Fibroblast of skin of left biceps (primary cell): ENCODE results near the gene SLC40A1.
A peak's percentile ranks its signal among the peaks of the same experiment; 100 is the strongest.
"Not testable (repeated sequence)": the region's sequence is repeated elsewhere in the genome, so short reads cannot be mapped to it uniquely, and the experiment has no call there.

Experiments
- DNase-seq, 2 experiments: peaks; one replicate each; pipeline ENCODE4 v3.0.0-alpha.2; 2013; ENCODE audit warnings: low read depth in 2 of 2

The SLC40A1 gene, protein sequence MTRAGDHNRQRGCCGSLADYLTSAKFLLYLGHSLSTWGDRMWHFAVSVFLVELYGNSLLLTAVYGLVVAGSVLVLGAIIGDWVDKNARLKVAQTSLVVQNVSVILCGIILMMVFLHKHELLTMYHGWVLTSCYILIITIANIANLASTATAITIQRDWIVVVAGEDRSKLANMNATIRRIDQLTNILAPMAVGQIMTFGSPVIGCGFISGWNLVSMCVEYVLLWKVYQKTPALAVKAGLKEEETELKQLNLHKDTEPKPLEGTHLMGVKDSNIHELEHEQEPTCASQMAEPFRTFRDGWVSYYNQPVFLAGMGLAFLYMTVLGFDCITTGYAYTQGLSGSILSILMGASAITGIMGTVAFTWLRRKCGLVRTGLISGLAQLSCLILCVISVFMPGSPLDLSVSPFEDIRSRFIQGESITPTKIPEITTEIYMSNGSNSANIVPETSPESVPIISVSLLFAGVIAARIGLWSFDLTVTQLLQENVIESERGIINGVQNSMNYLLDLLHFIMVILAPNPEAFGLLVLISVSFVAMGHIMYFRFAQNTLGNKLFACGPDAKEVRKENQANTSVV

DNA sequence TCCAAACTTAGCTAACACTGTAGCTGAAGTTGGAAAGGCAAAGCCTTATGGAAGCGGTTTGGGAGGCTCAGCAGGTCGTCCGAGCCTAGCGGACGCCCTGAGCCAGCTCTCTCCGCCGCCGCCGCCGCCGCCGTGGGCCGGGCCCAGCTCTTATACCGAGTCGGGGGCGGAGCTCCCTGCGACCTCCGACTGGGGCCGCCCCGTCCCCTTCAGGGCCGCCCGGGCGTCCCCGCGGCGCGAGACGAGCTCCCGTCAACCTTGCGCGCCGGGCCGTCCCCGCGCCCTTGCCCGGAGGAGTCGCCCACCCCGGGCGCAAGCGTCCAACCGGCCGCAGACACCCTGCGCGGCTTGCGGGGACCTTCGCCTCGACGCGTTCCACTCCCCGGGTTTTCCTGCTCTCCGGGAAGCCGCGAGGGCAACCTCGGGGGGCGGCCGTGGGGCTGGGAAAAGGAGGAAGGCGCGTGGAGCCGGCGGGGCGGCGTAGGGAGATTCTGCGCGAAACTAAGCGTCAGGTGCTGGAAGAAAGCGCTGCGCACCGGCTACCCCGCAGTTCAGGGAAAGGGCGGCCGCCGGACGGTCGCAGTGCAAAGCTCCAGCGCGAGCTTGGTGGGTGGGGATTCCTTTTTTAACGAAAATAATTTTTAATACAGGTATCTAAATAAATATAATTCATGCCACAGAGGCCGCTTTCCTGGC, at the start of gene SLC40A1:
Gene SLC40A1, minus strand, starts transcription at position 129 of the 696 bp plus-strand sequence. CDS start 326 bp downstream, outside the sequence.
- peak in 1 of 2 experiments; percentile 14 for DNase-seq

DNA sequence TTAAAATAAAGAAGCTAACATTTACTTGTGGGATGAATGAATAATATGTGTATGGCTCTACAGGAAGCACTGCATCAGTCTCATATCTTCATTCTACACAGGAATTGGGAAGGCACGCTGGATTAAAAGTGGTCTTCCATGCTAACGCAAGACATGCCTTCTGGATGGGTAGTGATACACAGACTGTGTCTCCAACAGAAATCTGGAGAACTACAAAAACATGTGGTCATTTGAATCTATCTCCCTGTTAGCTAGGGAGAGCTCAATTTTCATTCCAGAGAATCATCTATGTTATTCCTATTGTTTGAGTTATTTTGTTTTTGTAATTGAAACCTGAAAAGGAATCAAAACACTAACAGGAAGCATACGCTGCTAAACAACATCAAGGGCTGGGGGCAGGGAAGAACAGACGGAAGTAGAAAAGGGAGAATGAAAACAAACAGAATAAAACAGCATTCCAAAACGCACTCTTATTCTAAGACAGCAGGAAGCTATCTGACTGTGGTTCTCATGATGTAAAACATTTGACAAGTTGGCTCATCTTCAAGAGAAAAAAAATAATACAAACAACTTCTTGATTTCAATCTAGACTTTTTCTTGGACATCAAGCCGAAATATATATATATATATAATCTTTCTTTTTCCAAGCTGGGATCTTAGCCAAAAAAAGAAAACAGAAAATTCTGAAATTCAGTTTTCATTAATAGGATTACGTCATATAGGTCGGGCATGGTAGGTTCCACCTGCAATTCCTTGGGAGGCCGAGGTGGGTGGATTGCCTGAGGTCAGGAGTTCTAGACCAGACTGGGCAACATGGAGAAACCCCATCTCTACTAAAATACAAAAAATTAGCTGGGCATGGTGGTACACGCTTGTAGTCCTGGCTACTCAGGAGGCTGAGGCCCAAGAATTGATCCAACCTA, 49.2 kb upstream of the SLC40A1 start:
- DNase-seq: no peak

DNA sequence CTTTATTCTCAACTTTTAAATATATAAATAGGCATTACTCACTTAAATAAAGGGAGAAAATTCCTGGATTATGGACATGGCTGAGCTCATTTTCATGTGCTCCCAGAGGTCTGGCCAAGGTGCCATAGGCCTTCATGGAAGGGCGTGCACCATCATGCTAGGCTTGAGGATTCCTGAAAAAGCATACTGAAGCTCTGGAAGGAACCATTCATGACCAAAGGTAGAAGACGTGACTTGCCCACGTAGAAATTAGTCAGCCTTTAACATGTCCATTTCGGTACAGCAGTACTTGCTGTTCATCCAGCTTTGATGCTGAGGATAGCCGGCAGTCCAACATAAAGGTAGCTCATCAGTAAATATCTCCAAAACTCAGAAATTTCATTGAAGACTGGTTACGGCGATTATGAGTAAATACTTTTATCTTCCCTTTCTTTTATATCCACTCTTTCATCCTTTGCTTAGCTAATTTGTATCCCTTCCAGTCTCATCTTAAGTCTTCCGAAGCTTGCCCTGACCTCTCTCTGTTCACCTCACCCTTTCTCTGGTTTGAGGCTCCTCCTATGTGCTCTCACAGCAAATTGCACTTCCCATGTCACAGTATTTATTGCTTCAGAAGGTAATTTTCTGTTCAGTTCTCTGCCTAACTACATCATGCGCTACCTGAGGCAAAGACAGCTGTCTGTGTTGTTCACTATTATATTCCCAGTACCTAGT, 48.4 kb upstream of the SLC40A1 start:
- DNase-seq: no peak

DNA sequence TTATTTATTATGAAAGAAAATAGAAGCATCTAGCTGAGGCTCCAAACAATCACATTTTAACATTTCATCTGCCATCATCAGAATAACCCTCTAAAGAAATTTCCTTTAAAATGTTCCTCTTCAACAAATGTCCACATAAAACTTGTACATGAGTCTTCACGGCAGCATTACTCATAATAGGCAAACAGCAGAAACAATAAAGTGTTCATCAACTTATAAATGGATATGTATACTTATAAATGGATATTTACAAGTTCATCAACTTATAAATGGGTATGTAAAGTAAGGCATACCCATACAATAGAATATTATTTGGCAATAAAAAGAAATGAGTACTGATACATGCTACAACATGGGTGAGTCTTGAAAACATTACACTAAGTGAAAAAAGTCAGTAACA, 47.2 kb upstream of the SLC40A1 start:
- no peak for DNase-seq

DNA sequence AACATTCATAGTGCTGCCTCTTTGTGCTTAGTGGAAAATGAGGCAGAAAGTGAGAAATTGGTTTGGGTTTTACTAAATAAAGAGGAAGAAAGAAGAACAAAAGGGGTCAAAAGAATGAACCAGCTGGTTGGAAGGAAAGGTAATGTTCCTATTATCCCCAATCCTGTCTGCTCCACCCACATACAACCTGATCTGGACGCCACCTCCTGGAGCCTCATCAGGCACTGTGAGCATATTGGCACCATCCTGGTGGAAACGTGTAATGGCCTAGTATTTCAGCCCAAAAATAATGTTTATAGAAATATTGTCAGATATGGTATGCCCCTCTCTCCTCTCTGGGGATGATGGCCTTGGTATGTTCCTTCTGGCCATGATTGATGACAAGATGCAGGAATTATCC, 45.0 kb upstream of the SLC40A1 start:
- no peak for DNase-seq

DNA sequence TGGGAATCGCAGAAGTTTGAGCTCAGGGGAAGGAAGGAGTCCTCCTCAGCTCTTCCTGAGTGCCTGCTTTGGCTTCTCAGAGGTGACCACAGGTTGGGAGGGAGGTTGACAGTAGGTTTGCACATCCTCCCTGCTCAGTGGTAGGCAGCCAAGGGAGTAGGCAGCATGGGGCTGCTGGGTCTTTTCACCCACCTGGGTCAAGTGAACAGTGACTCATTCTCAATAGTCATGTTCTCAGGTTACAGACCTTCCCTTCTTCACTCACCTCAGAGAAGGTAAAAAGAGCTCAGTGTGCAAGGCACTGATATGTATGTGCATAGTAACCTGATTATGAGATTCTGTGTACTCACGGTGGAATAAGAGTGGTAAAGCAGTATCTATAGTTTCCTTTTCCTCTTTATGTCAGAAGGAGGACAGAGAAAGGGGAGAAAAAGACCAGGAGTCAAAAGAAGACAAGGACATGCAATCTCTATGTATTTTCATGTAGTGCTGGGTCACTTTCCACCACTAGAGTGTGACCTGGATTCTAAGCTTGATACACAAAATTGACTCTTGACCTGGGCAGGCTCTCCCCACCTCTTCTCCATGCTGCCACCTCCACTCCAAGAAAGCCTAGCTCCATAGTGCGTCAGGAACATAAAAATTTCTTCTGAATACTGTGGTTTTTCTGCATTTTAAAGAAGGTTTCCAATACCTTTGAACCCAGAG, 44.2 kb upstream of the SLC40A1 start:
- DNase-seq: no peak

DNA sequence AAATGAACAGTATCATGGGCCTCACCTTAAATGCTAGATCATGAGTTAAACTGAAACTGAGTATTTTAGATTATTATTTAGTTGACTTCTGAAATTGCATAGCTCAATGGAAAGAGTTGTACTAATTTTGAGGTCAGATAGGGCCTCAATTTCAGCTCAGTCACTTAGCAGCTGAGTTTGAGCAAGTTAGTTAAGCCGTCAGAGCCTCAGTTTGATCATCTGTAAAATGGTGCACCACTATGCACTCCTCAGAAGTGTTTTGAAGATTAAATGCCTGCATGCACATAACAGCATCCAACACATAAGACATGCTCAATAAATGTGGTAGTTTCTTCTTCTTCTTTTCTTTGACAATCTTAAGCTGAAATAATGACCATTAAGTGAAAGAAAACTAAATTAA, 42.5 kb upstream of the SLC40A1 start:
- DNase-seq: no peak

DNA sequence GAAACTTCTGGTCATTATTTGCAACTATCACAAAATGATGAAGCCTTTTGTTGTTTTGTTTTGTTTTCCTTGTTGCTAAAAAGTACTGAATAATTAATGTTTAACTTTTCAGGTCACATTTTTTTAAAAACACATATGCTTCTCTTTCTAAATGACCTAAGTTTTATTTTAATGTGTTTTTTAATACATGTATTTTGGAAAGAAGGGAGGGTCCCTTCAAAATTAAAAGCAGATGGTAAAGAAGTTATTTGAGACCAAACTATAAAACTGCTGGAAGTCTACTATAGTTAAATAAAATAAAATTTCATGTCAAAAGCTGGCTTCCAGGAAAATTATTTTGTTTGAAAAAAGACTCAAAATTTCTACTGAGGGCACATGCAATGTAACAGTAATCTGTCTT, 41.2 kb upstream of the SLC40A1 start:
- DNase-seq: no peak

DNA sequence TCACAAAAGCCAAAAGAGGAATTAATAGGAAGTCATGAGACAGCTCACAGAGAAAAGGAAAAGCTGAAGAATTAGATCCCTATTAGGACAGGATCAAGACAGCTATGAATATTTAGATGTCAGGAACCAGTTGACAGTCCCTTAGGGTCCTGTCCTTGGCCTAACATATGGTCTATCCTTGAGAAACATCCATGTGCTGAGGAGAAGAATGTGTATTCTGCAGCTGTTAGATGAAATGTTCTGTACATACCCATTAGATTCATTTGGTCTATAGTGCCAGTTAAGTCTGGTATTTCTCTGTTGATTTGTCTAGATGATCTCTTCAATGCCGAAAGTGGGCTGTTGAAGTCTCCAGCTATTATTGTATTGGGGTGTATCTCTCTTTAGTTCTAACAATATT, 37.6 kb upstream of the SLC40A1 start:
- no peak for DNase-seq

DNA sequence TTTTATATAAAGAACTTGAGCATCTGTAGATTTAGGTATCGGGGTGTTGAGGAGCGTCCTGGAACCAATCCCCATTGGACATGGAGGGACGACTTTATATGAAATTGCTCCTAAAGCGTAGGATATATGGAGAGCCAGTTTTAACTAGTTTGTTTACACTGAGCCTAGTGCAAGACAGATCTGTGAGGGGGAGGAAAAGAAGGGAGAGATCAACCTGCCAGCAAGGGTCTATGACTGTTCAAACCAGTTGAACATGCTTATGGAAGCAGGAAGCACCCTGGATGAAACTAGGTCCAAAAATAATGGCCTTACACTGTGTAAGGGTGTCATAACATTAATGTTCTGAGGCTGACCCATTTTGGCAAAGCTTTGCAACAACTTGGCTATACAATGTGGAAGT, 34.0 kb upstream of the SLC40A1 start:
- DNase-seq: no peak

DNA sequence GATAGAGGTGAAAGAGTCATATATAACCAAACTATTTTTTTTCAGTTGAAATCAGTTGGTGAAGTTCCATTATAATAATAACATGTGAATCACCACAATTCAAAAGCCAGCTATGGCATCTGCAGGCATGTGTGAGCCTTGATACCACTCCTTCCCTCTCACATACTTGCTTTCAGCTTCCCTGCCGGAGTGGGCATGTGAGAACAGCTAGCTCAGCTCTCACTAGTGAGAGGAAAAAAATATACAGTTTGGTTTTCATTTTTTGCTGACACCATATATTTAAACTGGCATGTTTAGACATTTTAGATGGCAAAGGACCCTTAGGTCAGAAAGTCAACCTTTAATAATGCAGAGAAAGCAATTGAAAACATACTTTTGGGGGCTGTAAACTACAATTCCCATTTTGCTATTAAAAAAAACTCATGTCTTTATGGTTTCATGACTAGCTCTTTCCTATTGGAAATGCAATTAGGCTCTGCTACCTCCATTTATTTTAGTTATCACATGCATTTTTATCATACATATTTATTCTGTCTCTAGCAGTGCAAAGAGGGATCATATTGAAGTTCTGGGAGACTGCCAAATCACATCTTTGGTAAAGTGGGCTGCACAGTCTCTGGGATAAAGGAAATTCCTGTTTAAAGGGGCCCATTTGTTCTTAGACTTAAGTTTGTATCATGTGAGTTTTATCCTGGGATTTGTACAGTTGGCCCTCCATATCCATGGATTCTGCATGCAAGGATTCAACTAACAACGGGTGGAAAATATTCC, 33.2 kb upstream of the SLC40A1 start:
- DNase-seq: no peak

DNA sequence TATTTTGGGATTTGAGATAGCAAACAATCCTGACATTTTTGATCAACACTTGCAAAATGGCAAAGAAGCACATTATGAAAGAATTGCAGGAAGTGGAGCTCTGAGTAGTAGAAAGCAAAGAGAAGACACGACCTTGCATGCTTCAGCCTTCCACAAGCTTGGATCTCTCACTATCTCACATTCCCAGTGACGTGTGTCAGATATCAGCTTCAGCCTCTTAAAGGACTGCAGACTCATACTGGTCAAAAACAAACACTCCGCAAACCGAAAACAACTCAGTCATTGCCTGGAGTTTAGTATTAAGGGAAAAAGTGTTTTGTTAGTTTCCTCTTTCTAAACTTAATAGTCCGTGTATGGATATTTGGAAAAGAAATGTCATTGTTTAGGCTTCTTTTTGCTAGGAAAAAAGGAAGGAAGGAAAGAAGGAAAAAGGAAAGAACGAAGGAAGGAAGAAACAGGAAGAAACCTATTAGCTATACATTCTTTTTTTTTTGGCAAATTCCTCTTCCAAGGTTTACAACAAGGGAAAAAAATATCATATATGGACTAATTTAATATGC, 32.6 kb upstream of the SLC40A1 start:
- peak; percentile 11 to 21 for DNase-seq

DNA sequence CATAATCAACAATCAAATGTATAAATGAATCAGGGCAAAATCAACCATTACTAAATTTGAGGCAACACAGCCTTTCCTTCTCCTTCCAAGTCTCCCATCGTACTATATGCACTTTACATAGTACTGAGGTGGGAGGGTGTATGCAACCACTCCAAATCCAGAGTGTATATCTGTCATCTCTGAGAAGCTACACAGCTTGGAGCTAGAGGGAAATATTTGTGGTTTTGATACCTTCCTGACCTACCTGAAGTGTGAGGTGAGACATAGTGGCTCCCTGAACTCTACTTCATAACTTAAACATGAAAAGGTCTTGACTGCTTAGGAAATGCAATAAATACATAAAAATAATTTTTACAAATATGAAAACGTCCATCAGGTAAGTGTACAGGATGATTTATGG, 30.1 kb upstream of the SLC40A1 start:
- DNase-seq: no peak

DNA sequence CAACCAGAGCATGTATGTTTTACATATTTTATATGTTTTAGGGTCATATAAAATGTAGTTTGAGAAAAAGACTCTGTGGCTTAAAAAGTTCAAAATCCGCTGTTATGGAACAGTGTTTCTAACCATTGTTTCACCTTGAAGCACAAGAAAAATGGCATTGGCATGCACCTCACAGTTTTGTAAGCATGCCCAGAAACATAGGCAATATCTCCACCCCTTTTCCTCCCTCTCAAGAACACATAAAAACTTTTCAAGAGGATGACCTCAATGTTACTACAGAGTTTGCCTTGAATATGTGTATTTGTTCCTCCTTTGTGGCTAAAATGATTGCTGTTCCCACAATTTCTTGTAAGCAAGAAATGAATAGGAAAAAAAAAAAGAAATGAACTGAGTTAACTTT, 29.3 kb upstream of the SLC40A1 start:
- no peak for DNase-seq

DNA sequence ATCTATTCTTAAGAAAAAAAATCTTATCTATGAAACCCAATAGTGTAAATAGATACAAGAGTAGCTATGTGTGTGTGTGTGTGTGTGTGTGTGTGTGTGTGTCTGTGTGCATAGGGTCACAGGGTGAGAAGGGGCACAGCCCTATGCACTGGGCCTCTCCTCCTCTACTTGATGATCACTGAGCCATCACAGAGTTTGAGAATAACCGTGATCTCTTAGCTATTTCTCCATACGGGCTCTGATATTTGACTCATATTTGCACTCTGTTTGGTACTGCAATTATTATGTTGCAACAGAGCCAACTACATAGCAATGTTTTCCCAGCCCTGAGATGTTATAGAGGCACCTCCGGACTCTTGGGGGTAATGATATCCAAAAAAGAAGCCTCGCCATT, 28.8 kb upstream of the SLC40A1 start:
- no peak for DNase-seq

DNA sequence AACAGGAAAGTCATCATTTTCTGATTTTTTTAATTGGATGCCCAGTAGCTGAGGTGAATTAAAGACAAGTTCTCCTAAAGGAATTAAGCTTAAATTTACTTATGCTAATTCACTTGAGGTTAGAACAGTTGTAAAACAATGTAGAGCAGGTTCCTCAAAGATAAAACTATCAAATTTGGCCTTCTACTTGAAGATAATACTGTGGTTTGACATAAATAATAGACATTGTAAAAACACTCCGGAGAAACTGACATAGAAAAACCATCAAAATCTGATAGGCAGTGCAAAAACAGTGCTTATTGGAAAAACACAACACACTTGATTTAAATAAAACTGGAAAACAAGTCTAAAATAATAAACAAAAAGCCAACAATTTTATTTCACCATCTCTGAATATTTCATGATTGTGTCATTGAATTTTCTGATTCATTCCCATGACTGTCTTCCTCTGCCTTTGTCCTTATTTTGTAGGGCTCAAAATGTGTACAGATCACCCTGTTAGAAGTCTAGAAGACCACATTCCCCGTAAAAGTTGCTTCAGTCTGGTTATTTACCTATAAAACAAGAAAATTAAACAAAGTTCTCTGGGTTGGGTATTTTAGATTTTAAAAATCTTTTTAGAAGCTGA, 28.3 kb upstream of the SLC40A1 start:
- DNase-seq: no peak

DNA sequence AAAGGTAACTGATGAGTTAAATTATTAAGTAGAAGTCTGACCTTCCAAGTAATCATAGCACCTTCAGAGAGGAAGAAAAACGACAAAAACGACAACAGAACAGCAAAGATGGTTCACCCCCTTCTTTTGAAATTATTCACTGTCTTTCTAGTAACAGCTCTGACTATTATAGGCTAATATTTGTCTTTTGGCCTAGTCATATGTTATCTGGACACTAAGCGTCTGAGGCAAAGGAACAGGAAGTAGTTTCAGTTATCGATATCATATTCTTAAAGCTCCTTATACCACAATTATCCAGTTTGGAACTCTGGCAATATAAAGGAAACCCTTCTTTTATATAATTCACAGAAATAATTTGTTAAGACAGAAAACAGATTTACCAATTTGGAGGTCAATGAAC, 27.6 kb upstream of the SLC40A1 start:
- DNase-seq: no peak

DNA sequence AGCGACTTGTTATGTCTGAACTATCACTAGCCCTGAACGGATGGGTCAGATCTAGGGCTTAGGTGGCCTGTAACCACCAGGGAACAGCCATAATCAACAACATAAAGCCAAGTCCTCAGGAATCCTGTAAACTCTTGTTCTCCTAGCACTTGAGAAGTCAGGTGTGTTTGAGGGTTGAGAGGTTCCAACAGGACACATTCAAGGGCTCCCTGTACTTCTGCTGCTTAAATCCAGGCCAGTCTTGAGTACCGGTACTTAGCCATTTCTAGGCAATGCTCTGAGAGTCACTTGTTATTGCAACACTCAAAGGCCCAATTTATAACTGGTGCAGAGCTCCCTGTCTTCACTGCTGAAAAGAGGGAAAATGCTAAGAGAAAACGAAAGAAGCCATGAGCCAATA, 21.6 kb upstream of the SLC40A1 start:
- DNase-seq: no peak

DNA sequence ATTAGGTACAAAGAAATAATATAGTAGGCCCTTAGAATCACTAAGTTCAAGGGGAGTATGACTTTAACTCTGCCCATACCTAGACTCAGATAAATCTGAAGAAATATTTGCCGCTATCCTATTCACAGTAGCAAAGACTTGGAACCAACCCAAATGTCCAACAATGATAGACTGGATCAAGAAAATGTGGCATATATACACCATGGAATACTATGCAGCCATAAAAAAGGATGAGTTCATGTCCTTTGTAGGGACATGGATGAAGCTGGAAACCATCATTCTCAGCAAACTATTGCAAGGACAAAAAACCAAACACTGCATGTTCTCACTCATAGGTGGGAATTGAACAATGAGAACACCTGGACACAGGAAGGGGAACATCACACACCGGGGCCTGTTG, 21.1 kb upstream of the SLC40A1 start:
- not testable (repeated sequence) for DNase-seq
